DMS114 treated with DMSO at 0.1 percent for 48 hours (cell line): ENCODE results near the gene SCTR.

Source experiments
- DNase-seq: peaks from one replicate; lab custom pipeline; 2025; ENCODE audit not compliant: unreplicated experiment; lab: John Stamatoyannopoulos, UW

The SCTR gene

GRCh38 chr2:119431976-119432850 lies 92.1 kb downstream of the SCTR start:
- DNase-seq, result no peak

GRCh38 chr2:119431155-119431975 lies 92.9 kb downstream of the SCTR start, which contains the start of gene TMEM37:
TSS of gene TMEM37 (plus strand) at chr2:119431854. CDS start at chr2:119431904, 50 bp downstream.
- no peak for DNase-seq

GRCh38 chr2:119430023-119430498 lies 94.2 kb downstream of the SCTR start:
- DNase-seq, result no peak

DNA sequence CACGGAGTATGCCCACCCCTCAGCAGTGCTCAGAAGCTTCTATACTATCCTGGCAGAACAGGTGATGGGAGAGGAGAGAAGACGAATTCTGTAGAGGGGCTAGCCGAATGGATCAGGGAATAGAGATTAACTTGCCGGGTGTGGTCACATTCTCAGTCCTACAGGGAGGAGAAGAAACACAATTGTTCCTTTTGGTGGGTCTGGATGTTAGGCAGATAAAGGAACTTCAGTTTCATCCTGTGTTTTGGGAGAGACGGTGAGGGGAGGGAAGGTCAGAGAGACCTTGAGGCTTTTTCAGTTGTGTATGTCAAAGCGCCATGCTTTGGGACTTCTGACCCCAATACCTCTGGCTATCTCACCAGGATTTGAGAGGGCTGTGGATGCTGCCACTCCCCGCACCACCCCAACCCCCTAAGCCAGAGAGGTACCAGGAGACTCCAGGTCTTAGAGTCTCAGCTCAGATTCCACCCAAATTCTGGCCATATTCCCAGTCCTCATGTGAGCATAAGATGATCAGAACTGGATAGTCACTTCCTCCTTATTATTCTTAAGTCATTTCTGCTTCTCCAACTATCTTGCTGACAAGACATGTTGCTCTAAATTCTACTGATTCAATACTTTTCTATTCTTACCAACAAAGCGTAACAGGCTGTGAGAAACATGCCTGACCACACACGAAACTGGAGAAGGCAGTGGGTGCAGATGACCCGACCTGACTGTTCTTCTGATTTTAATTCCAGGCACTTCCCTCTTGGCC lies 94.9 kb downstream of the SCTR start:
- DNase-seq, result no peak

- no peak for DNase-seq
Measured at GRCh38 chr2:119428488-119429224, 95.6 kb downstream of the SCTR start.

DNA sequence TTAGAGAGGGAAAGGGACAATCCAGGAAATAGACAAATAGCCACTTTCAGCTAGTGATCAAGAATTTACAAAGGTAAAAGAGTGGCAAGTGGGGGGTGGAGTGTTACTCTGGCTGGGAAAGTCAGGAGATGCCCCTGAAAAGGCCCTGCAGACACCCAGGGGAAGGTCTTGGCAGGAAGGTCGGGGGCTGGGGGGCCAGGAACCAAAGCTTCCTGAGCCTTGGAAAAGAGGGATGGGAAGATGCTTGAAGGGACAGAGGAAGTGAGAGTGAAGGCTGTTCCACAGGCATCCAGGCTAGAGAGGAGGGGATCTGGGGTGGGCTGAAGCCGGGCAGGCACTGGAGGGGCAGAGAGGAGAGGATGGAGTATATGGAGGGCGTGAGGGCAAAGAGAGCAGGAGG lies 96.5 kb downstream of the SCTR start:
- DNase-seq, result no peak

DNA sequence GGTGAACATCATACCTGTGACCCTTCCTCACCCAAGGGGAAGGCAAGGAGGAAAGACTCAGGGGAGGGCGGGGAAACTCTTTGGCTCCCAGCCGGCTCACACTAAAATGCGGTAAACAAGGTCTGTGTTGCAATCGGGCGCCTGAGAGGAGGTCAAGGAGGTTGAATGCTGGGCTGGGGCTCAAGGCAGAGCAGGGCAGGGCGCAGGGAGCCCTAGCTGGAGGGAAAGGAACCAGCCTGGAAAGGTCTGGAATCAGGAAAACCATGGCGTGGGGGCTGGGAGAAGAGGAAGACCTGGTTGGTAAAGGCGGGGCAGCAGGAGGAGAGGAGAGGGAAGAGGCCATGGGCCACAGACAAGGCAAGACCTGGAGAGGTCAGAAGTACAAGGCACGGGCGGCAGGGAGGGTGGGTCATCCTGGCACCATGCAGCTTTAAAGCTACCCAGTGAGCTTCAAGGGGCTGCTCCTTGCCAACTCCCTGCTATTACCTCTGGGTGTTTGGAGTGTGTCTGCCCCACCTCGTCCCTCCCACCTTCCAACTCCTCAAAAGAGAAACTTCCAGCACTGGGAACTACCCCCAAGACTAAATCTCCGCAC lies 97.4 kb downstream of the SCTR start:
- DNase-seq, result no peak

DNA sequence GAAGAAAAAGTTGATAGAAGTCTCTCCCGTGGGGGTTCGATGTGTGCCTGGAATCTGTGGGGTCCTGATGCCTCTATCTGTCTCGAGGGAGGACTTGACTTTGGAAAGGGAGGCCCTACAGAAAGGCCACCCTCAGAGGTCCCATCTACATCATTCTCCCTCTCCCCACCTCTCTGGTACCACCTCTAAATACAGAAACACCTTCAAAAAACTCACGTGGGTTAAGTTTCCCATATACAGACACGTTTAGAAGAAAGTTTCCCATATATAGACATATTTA lies 97.9 kb downstream of the SCTR start:
- DNase-seq, result no peak

DNA sequence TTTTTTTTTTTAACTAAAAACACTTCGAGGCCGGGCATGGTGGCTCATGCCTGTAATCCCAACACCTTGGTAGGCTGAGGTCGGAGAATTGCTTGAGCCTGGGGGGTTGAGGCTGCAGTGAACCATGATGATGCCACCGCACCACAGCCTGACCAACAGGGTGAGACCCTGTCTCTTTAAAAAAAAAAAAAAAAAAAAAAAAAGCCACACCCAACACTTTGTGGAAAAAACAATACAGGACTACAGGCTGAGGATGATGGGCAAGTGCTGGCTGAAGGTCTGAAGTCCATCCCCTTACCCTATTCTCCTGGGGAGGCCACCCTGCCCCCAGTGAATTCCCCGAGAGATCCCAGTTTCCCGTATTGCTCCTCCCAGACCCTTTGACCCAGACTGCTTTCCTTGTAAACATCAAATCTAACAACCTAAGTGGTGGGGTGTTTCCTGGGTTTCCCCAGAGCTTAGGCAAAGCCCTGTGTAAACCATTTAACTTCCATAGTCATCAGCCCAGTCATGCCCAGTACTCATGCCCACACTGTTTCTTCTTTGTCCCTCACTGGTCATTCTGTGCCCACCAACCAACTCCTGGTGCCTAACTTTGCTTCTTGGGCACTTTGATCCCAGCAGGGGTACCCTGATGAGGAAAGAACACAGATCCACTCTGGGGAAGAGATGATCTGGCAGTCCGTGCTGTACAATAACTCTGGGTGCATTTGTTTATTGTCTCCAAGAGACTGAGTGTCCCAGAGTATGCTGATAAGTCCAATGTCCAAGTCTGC lies 98.5 kb downstream of the SCTR start:
- no peak for DNase-seq

GRCh38 chr2:119425119-119425405 lies 99.2 kb downstream of the SCTR start:
- DNase-seq, result no peak

GRCh38 chr2:119424284-119425118 lies 99.8 kb downstream of the SCTR start:
- DNase-seq, result no peak

GRCh38 chr2:119423811-119424210 lies 100.5 kb downstream of the SCTR start:
- DNase-seq, result no peak

- no peak for DNase-seq
Measured at GRCh38 chr2:119423108-119423444, 101.2 kb downstream of the SCTR start.

DNA sequence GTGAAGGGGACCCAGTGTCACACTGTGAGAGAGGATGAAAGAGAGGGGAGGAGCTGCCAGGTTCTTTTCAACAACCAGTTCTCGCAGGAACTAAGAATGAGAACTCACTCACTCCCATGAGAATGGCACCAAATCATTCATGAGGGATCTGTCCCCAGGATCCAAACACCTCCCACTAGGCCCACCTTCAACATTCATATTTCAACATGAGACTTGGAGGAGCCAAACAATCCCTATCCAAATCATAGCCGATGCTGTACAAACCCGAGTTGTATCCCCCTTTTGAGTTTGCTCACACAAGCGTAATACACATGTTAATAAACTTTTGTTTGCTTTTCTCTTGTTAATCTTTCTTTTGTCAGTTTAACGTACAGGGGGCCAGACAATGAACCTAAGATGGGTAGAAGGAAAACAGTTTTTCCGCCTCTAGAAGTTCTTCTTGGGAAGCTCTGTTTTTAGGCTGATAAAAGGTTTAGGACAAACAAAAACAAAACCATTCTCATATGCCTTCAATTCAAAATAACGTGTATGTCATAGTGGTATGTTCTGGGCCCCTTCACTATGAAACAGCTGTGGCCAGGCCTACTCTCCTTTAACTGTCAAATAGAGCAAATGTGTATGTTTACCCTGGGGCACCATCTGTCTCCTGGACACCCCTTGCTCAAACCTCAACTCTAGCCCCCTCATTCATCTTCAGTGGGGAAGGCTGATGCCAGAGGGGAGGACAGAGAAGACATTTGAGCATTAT lies 101.7 kb downstream of the SCTR start:
- no peak for DNase-seq

DNA sequence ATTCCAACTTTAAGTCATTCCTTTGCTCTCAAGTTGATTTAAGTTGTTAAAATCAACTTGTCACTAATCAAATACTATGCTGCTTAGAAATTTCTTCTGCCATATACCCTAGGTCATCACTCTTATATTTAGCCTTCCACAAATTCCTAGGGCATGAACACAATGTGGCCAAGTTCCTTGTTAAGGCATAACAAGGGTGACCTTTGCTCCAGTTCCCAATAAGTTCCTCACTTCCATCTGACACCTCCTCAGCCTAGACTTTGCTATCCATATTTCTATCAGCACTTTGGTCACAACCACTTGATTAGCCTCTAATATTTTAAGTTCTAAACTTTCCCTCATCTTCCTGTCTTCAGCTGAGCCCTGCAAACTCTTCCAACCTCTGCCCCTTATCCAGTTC lies 102.5 kb downstream of the SCTR start:
- DNase-seq, result no peak

DNA sequence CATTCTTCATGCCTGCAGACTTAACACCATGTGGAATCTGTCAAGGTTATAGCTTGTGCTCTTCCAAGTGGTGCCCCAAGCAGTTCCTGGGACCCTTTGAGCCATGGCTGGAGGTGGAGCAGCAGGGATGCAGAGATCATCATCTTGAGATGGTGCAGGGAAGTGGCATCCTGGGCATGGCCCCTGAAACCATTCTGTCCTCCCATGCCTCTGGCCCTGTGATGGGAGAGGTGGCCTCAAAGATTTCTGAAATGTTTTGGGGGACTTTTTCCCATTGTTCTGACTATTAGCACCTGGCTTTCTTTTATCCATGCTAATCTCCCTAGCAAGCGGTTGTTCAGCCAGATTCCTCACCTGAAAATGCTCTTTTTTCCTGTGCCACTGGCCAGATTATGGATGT lies 103.0 kb downstream of the SCTR start:
- DNase-seq, result no peak

GRCh38 chr2:119419803-119420508 lies 104.3 kb downstream of the SCTR start:
- no peak for DNase-seq

- no peak for DNase-seq
Measured at GRCh38 chr2:119419065-119419464, 105.2 kb downstream of the SCTR start.
